GM23338 (cell line): ENCODE data around the gene CTXN1. TPM values are rescaled to one million over a fixed set of nuclear protein-coding genes. Genes with fewer than 3 reads are reported as not detected.

Experiments used
- ATAC-seq: fragments of 200-7000 bp; cut with Tn5 transposase; 3 replicates; pipeline ENCODE4 v1.9.1; 2020
- DNase-seq: peaks from one replicate; pipeline ENCODE4 v3.0.0-alpha.2; 2015; ENCODE audit warnings: low spot score
- H2AFZ ChIP-seq: fragments of 200-600 bp; sonication (generic); 2 replicates; pipeline ENCODE4 v1.8.0; 2016; ENCODE audit warnings: antibody characterized with exemption, mild to moderate bottlenecking, moderate library complexity
- H3F3A ChIP-seq: fragments of 200-600 bp; sonication (generic); replicated peaks from 2 replicates; pipeline ENCODE4 v1.8.0; 2017; ENCODE audit warnings: antibody characterized with exemption, mixed run types, low read depth
- H3K27ac ChIP-seq: fragments of 200-600 bp; sonication (generic); 2 replicates; pipeline ENCODE4 v1.6.1; 2016; ENCODE audit warnings: low read depth
- H3K27me3 ChIP-seq: fragments of 200-600 bp; sonication (generic); 2 replicates; pipeline ENCODE4 v1.8.0; 2016; ENCODE audit warnings: mild to moderate bottlenecking, mixed run types, moderate library complexity; ENCODE audit not compliant: insufficient read depth
- H3K36me3 ChIP-seq: fragments of 200-600 bp; sonication (generic); 2 replicates; pipeline ENCODE4 v1.8.0; 2016; ENCODE audit warnings: mild to moderate bottlenecking; ENCODE audit not compliant: insufficient read depth
- H3K4me1 ChIP-seq: fragments of 200-600 bp; sonication (generic); 2 replicates; pipeline ENCODE4 v1.8.0; 2016; ENCODE audit warnings: mild to moderate bottlenecking, moderate library complexity; ENCODE audit not compliant: insufficient read depth
- H3K4me2 ChIP-seq: fragments of 200-600 bp; sonication (generic); 2 replicates; pipeline ENCODE4 v1.7.1; 2017; ENCODE audit warnings: mixed run types
- H3K4me3 ChIP-seq: fragments of 200-600 bp; sonication (generic); 2 replicates; pipeline ENCODE4 v1.6.1; 2016; ENCODE audit warnings: mixed run types
- H3K79me2 ChIP-seq: fragments of 200-600 bp; sonication (generic); replicated peaks from 2 replicates; pipeline ENCODE4 v1.8.0; 2017; ENCODE audit warnings: mild to moderate bottlenecking; ENCODE audit not compliant: insufficient read depth
- H3K9me2 ChIP-seq: fragments of 200-600 bp; sonication (generic); 2 replicates; pipeline ENCODE4 v1.8.0; 2017; ENCODE audit not compliant: insufficient read depth
- H4K20me1 ChIP-seq: fragments of 200-600 bp; sonication (generic); replicated peaks from 2 replicates; pipeline ENCODE4 v1.8.0; 2017; ENCODE audit warnings: mild to moderate bottlenecking; ENCODE audit not compliant: insufficient read depth
- H3K27ac Mint-ChIP-seq: 2 replicates; pipeline ENCODE4 v1.8.0; 2020; ENCODE audit warnings: inconsistent platforms, mild to moderate bottlenecking, moderate library complexity, mixed read lengths
- H3K27me3 Mint-ChIP-seq: 3 replicates; pipeline ENCODE4 v1.8.0; 2022; ENCODE audit warnings: low read depth, mild to moderate bottlenecking, moderate library complexity, mixed read lengths, inconsistent platforms; ENCODE audit not compliant: insufficient read depth, poor library complexity
- H3K36me3 Mint-ChIP-seq: 3 replicates; pipeline ENCODE4 v1.8.0; 2021; ENCODE audit warnings: low read depth, mild to moderate bottlenecking, inconsistent platforms, moderate library complexity, mixed read lengths
- H3K4me1 Mint-ChIP-seq: 3 replicates; pipeline ENCODE4 v1.8.0; 2020; ENCODE audit warnings: mild to moderate bottlenecking, inconsistent platforms, mixed read lengths
- H3K4me3 Mint-ChIP-seq: 3 replicates; pipeline ENCODE4 v1.8.0; 2021; ENCODE audit warnings: moderate library complexity, mild to moderate bottlenecking, inconsistent platforms, mixed read lengths
- H3K9me3 Mint-ChIP-seq: 3 replicates; pipeline ENCODE4 v1.8.0; 2020; ENCODE audit warnings: moderate library complexity, mild to moderate bottlenecking, inconsistent platforms, mixed read lengths
- CREB1 ChIP-seq: fragments of 250-450 bp; sonication (Bioruptor Pico); IDR thresholded peaks from 2 replicates; pipeline ENCODE4 v1.5.0; 2020; ENCODE audit warnings: low read depth, mild to moderate bottlenecking, moderate library complexity
- CTCF ChIP-seq, 2 experiments: fragments of 200-600 bp in 1 of 2; sonication (generic) in 1 of 2; conservative IDR thresholded peaks; 2 replicates each; pipeline versions ENCODE4 v1.5.1 to v1.6.1; 2016 to 2017; ENCODE audit warnings: antibody characterized with exemption in 2 of 2, low read depth in 2 of 2, mild to moderate bottlenecking in 2 of 2, moderate library complexity in 1 of 2
- ETS1 ChIP-seq: IDR thresholded peaks from 2 replicates; pipeline ENCODE4 v1.6.1; 2016; ENCODE audit warnings: antibody characterized with exemption
- EZH2 ChIP-seq: fragments of 200-600 bp; sonication (generic); IDR thresholded peaks from one replicate; pipeline ENCODE4 v1.8.0; 2017; ENCODE audit warnings: antibody characterized with exemption, mild to moderate bottlenecking, low read depth; ENCODE audit not compliant: unreplicated experiment
- EZH2phosphoT487 ChIP-seq: fragments of 200-600 bp; sonication (generic); IDR thresholded peaks from one replicate; pipeline ENCODE4 v1.8.1; 2018; ENCODE audit warnings: antibody characterized with exemption; ENCODE audit not compliant: unreplicated experiment
- JUNB ChIP-seq: IDR thresholded peaks from one replicate; pipeline ENCODE4 v1.6.1; 2016; ENCODE audit warnings: antibody characterized with exemption; ENCODE audit not compliant: unreplicated experiment
- NANOG ChIP-seq: IDR thresholded peaks from 2 replicates; pipeline ENCODE4 v1.6.1; 2016; ENCODE audit warnings: antibody characterized with exemption, borderline replicate concordance
- POLR2AphosphoS5 ChIP-seq: IDR thresholded peaks from 2 replicates; pipeline ENCODE4 v1.6.1; 2016; ENCODE audit warnings: antibody characterized with exemption, low read depth
- REST ChIP-seq: IDR thresholded peaks from one replicate; pipeline ENCODE4 v1.6.1; 2018; ENCODE audit warnings: antibody characterized with exemption; ENCODE audit not compliant: unreplicated experiment
- STAT1 ChIP-seq: IDR thresholded peaks from one replicate; pipeline ENCODE4 v1.6.1; 2016; ENCODE audit warnings: antibody characterized with exemption; ENCODE audit not compliant: unreplicated experiment
- ZNF114 ChIP-seq: fragments of 250-450 bp; sonication (Bioruptor Pico); IDR thresholded peaks from 2 replicates; pipeline ENCODE4 v1.5.0; 2020; ENCODE audit warnings: mild to moderate bottlenecking, moderate library complexity
- ZNF331 ChIP-seq: fragments of 250-450 bp; sonication (Bioruptor Pico); IDR thresholded peaks from 2 replicates; pipeline ENCODE4 v1.5.0; 2020; ENCODE audit warnings: low read depth, mild to moderate bottlenecking, moderate library complexity
- ZNF462 ChIP-seq: fragments of 250-450 bp; sonication (Bioruptor Pico); IDR thresholded peaks from 2 replicates; pipeline ENCODE4 v1.5.0; 2020; ENCODE audit warnings: mild to moderate bottlenecking, moderate library complexity
- polyA plus RNA-seq: library from polyadenylated mRNA; unstranded; fragments of >200 nt; fragmentation: Nextera tagmentation; extraction: Ambion mirVana; gene quantifications from 2 replicates; pipeline ENCODE4 v1.2.1, GENCODE V29; 2016
- total RNA-seq: library from RNA; depleted of rRNA; stranded (reverse); fragments of >200 nt; shearing (Covaris generic); gene quantifications from 2 replicates; pipeline ENCODE4 v1.2.3, GENCODE V29; 2014

Gene CTXN1
- total and polyA plus RNA-seq, 2 experiments from 2014 or later = 22.5 to 52.4 TPM

- Mint-ChIP-seq H3K27ac (no peak overlapping the region), H3K27me3 (peaks cover 23% of the 10 kb centered on the region), H3K9me3 (no peaks in the 10 kb centered on the region), H3K4me3 (no peak overlapping the region), H3K36me3 (peaks cover 17% of the 10 kb centered on the region), H3K4me1 (peaks cover 4% of the 10 kb centered on the region)
- Histone ChIP-seq H3K9me2 (no peaks in the 10 kb centered on the region), H3K4me2 (no peak overlapping the region), H3K4me1 (no peaks in the 10 kb centered on the region), H3K27me3 (peaks cover 19% of the 10 kb centered on the region), H3K36me3 (no peaks in the 10 kb centered on the region; the same call in 1 of the 2 replicates), H3K79me2 (peaks cover 20% of the 10 kb centered on the region), H4K20me1 (peaks cover 5% of the 10 kb centered on the region), H2AFZ (no peak overlapping the region), H3K4me3 (no peak overlapping the region), H3K27ac (no peak overlapping the region), H3F3A (no peaks in the 10 kb centered on the region)
- TF ChIP-seq JUNB (no peak), ZNF114 (no peak), EZH2phosphoT487 (no peak), REST (no peak), CTCF (conservative IDR thresholded peaks at IDR 0.05; ENCODE audit: low read depth in 2 of 2) (no peak), NANOG (no peak), CREB1 (no peak), POLR2AphosphoS5 (no peak), STAT1 (no peak), ZNF462 (CRISPR knock-in tag) (no peak), EZH2 (no peak), ETS1 (no peak), ZNF331 (CRISPR knock-in tag) (no peak)
- ATAC-seq (no peak), DNase-seq (no peak)
Observed at GRCh38 chr19:7910321-7911161, 15.4 kb downstream of the CTXN1 start.
